Placental pericyte (primary cell): ENCODE data around the gene IKZF2. TPM values are rescaled to one million over a fixed set of nuclear protein-coding genes. Genes with fewer than 3 reads are reported as not detected.

Experiments
- total RNA-seq: library from RNA; depleted of rRNA; stranded (reverse); fragments of >200 nt; gene quantifications from 2 replicates; pipeline ENCODE4 v1.2.3, GENCODE V29; 2012

The IKZF2 gene
- 1.1 and 6.9 TPM in 2 replicates for total RNA-seq

GRCh38 chr2:213151437-213152064 lies at the start of gene IKZF2:
Gene IKZF2 (minus strand): TSS chr2:213151612. CDS start chr2:213148629, 2,983 bp downstream.

Other genes with a start within 250 kb of the IKZF2 start
- gene SPAG16, start 132.9 kb upstream of the IKZF2 start, total RNA-seq = 11.3 and 21.0 TPM in 2 replicates